ENCODE results near the gene ATN1. TPM values are rescaled to one million over a fixed set of nuclear protein-coding genes. Genes with fewer than 3 reads are reported as not detected.

The ATN1 gene
- total RNA-seq, 2 donors from 2014 or later = 109 to 163 TPM

DNA sequence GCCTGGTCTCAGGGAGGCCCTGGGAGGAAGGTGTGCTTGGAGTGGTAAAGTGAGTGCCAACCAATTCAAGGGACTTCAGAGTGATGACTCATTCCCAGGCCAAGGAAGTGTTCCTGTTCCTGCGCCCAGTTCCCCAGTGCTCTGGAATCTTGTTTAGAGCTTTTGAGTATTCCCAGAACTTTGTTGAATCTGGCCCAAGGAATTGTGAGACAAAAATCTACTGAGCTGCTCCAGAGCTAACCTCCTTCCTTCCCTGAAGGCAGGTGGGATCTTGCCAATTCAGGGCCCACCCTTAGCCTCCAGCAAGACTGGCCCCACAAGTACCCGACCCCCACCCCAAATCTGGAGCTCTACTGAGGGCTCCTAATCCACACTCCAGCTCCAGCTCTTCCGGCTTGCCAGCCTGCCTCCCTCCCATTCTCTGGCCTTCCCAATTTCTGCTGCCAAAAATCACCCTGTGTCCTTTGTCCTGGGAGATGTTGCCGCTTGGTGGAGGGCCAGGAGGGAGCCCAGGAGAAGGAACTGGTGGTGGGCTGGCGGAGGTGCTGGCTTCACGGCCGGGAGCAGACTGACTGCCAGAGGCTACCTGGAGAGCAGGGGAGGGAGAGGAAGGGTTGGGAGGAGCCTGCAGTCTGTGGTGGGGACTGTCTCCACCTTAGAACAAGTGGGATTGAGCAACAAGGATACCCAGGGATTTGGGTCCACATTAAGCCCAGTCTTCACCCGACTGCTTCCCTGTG is 2.0 kb upstream of the ATN1 start:
- TF ChIP-seq, protein P1, sequence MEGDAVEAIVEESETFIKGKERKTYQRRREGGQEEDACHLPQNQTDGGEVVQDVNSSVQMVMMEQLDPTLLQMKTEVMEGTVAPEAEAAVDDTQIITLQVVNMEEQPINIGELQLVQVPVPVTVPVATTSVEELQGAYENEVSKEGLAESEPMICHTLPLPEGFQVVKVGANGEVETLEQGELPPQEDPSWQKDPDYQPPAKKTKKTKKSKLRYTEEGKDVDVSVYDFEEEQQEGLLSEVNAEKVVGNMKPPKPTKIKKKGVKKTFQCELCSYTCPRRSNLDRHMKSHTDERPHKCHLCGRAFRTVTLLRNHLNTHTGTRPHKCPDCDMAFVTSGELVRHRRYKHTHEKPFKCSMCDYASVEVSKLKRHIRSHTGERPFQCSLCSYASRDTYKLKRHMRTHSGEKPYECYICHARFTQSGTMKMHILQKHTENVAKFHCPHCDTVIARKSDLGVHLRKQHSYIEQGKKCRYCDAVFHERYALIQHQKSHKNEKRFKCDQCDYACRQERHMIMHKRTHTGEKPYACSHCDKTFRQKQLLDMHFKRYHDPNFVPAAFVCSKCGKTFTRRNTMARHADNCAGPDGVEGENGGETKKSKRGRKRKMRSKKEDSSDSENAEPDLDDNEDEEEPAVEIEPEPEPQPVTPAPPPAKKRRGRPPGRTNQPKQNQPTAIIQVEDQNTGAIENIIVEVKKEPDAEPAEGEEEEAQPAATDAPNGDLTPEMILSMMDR (IDR thresholded peaks at IDR 0.05) = no peak
- DNase-seq (ENCODE audit: low spot score) (no peak), ATAC-seq (ENCODE audit: insufficient number of reproducible peaks, low FRiP score, low read depth) (peak; percentile 88)
- H3K27ac ChIP-seq = peak overlapping the region; percentile 96 to 97
- no peaks in the 10 kb centered on the region for H3K9me3 ChIP-seq
- no peaks in the 10 kb centered on the region for H3K27me3 ChIP-seq (replicated peaks; ENCODE audit: insufficient read depth)
- no peaks in the 10 kb centered on the region for H3K36me3 ChIP-seq
- H3K4me1 ChIP-seq (ENCODE audit: control insufficient read depth in 1 of 2, low read depth in 2 of 2) = peaks cover 18 to 45% of the 10 kb centered on the region in 2 donors
- H3K4me3 ChIP-seq = peak overlapping the region; percentile 95

DNA sequence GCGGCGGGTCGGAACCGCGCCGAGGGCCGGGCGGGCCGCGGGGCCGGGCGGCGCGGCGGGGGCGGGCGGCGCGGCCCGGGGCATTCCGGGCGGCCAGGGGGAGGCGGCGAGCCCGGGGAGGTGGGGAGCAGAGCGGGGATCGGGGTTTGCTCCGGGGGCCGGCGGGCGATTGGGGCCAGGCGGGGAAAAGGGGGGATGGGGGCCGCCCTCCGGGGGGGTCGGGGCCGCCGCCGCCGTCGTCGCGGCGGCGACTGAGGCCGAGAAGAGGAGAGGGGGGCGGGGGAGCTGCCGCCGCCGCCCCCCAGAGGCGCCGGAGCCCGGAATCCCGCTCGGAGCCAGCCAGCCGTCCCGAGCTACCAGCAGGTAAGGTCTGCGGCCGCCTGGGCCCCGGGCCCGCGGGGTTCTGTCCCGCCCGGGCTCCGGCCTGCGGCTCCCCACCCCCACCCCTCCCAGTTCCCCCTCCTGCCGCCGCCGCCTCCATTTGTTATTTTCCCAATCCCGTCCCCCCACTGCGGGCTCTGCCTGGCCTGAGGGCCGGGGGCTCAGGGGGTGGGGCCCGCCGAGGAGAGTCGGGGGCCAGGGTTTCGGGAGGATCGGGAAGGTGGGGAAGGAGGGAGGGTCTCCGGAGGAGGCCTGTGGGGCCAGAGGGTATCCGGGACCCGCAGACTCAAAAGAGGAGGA is 403 bp downstream of the ATN1 start:
- ATAC-seq (ENCODE audit: insufficient number of reproducible peaks, low FRiP score, low read depth) (no peak), DNase-seq (ENCODE audit: low spot score) (no peak)
- Histone ChIP-seq H3K27ac (peak overlapping the region; percentile 95 to 96), H3K4me3 (peak overlapping the region; percentile 95), H3K27me3 (replicated peaks; ENCODE audit: insufficient read depth) (no peaks in the 10 kb centered on the region), H3K9me3 (no peaks in the 10 kb centered on the region), H3K36me3 (no peaks in the 10 kb centered on the region), H3K4me1 (ENCODE audit: control insufficient read depth in 1 of 2, low read depth in 2 of 2) (peaks cover 29 to 69% of the 10 kb centered on the region in 2 donors)
- TF ChIP-seq, protein P1 (IDR thresholded peaks at IDR 0.05) = no peak

DNA sequence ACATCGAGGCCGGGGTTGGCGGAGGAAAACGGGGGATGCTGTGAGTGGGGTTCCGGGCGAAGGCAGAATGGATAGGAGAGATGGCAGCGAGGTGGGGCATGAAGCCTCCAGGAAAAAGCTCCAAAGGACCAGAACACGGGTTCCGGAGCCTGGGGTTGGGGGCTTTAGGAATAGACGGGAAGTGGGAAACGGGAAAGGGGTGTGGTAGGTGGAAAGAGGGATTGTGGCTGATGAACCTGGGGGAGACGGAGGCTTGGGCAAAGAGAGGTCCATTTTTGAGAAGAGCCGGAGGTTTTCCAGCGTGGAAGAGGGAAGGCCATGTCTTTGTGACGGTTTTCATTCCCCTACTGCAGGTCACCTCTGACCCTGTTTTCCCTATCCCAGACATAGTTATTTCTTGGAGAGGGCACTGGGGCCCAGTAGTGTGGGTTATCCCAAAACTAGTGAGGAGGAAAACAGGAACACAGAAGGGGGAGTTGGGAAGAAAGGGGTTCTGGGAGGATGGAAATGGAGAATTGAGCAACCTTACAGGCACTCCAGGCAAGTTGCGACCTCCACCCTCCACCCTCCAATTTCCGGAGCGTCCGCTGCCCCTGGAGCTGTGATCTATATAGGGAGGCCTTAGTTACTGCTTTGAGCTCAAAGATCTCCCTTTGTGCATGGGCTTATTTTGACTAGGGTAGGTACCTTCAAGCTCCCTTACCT is 1.1 kb downstream of the ATN1 start:
- TF ChIP-seq, protein P1 (IDR thresholded peaks at IDR 0.05) = no peak
- DNase-seq (ENCODE audit: low spot score) = no peak
- Histone ChIP-seq H3K4me3 (peak overlapping the region; percentile 95), H3K36me3 (peaks cover 5% of the 10 kb centered on the region), H3K27me3 (replicated peaks; ENCODE audit: insufficient read depth) (no peaks in the 10 kb centered on the region), H3K9me3 (no peaks in the 10 kb centered on the region), H3K4me1 (ENCODE audit: control insufficient read depth in 1 of 2, low read depth in 2 of 2) (peaks cover 29 to 72% of the 10 kb centered on the region in 2 donors), H3K27ac (peak overlapping the region; percentile 90 to 95)
- ATAC-seq (ENCODE audit: insufficient number of reproducible peaks, low FRiP score, low read depth) = no peak

DNA sequence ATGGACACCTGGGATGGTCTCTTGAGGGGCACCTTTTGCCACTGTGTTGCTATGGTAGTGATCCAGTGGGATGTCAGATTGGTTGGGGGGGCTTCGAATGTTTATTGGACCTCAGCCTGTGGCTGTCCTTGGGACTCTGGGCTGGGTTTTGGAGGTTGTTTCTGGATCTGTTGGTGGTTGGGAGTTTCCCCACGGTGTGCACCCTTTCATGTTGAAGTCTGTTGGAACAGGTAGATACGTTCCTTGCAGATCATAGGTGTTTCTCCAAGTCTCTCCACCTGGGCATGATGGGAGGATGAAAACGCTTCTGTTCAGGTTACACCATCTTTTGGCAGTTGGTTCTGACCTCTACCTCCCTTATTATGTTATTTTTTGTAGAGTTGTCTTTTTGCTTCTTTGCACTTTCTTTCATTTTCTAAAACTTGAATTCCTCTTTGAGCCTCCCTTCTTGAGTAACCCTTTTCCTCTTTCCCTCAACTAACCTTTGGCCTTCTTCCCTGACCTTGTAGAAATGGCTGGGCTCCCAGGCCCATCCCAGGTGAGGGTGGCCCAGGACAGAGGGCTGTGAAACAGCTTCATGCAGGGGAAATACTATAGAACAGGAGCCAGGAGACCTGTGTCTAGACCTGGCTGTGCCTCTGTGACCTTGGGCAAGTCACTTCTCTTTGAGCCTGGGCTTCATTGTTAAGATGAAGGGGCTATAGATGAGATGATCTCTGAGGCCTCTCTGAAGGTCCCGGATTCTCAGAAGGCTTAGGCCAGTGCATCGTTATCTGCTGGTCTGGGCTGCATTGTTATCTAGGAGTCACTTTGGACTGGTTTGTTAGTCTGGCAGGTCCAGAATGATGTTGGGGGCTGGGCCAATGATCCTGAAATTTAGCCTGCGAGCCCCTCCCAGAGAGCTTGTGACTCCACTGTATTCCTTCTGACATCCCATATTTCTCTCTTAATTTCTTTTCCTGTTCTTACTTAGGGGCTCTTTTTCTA is 2.0 kb downstream of the ATN1 start:
- H3K4me1 ChIP-seq (ENCODE audit: control insufficient read depth in 1 of 2, low read depth in 2 of 2) = peaks cover 25 to 71% of the 10 kb centered on the region in 2 donors
- no peak for ATAC-seq (ENCODE audit: insufficient number of reproducible peaks, low FRiP score, low read depth)
- H3K4me3 ChIP-seq = peak overlapping the region; percentile 95
- TF ChIP-seq, protein P1 (IDR thresholded peaks at IDR 0.05) = no peak
- no peak for DNase-seq (ENCODE audit: low spot score)
- no peaks in the 10 kb centered on the region for H3K27me3 ChIP-seq (replicated peaks; ENCODE audit: insufficient read depth)
- H3K36me3 ChIP-seq = peaks cover 10% of the 10 kb centered on the region
- H3K9me3 ChIP-seq = no peaks in the 10 kb centered on the region
- H3K27ac ChIP-seq = peak overlapping the region; percentile 90 to 95
